NCI-H510A (cell line): ENCODE measurements around the gene TNFRSF4.

ENCODE experiments used
- DNase-seq: peaks from one replicate; lab custom pipeline; 2025; lab: John Stamatoyannopoulos, UW

The TNFRSF4 gene

GRCh38 chr1:1169429-1170214 lies 44.3 kb downstream of the TNFRSF4 start:
- DNase-seq, result no peak

DNA sequence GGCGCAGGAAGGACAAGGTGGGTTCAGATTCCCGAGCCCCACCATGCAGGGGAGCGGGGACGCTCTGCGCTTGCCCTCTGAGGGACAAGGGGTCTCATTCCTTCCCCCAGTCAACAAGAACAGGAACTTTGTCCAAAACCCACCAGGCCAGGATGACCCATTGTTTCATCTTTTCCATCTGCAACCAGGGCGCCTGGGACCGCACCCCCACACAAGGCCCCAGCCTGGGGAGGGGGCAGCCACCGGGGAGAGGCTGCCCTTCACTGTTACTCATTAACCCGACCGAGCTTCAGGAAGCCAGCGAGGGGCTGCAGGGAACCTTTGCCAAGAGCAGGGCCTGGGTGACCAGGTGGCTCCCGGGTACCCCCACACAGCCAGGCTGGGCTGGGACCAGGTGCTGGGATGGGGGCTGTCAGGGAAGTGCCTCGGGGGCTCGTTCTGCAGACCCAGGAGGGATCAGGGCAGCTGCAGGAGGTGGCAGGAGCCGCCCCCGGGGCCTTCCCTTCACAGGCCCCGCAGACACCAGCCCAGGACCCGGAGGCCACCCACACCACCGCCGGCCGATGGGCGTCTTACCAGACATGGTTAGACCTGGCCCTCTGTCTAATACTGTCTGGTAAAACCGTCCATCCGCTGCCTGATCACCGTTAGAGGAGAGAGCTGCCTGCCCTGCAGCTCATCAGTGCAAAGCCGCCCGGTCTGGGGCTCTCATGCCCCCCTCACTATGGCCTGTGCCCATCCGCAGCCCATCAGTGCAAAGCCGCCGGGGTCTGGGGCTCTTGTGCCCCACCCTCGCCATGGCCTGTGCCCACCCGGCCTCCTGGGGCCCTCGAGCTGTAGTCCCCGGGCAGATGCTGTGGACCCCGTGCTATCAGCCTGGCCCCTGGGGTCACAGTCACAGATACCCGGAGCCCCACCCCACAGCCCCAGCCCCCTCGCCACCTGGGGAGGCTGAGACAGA lies 45.2 kb downstream of the TNFRSF4 start:
- DNase-seq, result no peak

- DNase-seq, result no peak
Observed at GRCh38 chr1:1167841-1168450, 46.0 kb downstream of the TNFRSF4 start.

DNA sequence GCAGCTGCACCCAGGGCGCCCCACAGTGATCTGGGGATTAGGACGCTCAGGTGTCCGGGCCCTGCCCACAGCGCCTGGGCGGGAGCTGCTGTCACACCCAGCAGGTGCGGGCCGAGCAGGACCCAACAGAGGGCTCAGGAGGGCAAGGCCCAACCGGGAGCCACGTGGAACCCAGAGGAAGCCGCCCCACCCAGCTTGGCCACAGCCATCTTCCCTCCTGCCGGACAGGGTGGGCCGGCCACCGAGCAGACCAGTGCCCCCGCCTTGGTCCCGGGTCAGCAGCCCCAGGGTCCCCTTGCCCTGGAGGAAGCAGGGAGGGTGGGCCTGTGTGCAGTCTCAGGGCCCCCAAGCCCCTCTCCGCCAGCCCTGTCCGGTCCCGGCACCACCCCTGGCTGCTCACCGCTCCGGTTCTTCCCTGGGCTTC lies 46.5 kb downstream of the TNFRSF4 start:
- no peak for DNase-seq

DNA sequence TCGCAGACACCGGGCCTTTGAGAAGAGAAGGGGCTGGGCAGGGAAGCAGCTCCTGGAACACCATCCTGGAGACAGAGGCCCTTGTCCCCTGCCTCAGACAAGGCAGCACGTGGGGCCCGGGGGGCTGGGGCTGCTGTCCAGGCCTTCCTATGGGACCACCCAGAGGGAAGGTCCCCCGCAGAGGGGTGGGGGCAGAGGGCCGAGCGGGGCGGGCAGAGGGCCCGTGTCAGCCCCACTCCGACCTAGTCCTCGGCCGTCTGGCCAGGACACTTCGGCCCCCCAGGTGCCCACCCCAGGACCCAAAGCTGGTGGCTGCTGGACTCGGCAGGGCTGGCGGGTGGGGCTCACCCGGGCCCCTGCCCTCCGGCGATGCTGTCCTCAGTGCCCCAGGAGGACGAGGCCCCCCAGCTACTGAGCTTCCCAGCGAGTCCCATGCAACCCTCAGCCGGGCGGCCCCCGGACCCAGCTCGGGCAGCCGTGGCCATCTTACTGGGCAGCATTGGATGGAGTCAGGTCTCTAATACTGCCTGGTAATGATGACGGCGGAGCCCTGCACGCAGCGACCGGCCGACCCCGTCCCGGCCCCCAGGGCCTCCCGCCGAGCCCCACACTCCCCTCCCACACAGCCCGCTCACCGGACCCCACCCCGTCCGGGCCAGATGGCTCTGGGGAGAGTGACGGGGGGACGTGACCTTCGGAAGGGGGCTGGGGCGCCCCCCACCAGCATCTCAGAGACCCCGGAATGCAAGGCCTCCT lies 47.1 kb downstream of the TNFRSF4 start:
- DNase-seq, result no peak

GRCh38 chr1:1165900-1166421 lies 48.0 kb downstream of the TNFRSF4 start:
- no peak for DNase-seq

DNA sequence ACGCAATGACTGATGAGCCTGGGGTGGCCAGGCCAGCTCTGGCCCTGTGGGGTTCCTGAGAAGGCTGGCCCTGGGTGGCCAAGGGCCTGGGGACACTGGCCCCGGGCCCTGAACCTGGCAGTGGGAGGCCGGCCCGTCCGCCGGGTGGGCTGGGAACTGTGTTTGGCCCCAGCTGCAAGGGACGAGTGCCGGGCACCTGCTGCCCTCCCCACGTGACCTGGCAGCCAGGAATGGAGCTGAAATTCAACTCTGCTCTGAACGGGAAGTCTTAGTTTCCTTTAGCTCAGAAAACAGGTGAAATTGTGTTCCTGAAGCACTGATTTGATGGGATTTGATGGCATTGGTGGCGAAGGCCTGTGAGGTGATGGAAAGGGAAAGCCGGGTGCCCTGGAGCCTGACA lies 48.5 kb downstream of the TNFRSF4 start:
- peak; percentile 36 for DNase-seq

DNA sequence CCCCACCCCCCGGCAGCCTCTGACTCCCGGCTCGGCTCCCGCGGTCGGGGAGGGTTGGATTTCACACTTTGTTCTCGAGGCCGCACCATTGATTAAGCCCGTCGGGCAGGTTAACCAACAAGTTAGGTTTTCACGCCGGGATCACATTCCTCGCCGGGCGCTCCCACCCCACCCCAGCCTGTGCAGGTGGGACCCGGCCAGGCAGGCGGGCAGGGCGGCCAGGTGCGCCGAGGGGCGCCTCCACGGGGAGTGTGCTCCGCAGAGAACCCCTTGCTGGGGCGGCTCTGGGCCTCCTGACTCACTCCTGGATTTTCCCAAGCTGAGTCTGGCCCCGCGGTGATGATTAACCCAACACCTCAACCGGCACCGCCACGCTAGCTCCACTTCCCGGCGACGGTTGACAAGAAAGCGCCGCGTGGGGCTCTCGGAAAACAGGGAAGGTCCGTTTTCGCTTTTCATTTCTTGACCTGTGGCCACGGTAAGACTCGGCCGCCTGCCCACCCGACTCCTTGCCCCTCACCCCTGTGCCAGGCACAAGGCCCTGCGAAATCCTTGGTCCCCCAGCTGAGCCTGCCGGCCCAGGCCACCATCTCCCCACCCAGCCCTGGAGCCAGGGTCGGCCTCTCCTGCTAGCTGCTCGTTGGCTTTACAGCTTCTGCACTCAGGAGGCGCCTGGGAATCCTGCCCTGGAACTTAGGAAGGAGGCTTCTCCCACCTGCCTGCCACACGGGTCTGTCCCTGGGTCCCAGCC lies 49.1 kb downstream of the TNFRSF4 start:
- DNase-seq, result peak; percentile 58

GRCh38 chr1:1164361-1164700 lies 49.6 kb downstream of the TNFRSF4 start:
- DNase-seq, result no peak

DNA sequence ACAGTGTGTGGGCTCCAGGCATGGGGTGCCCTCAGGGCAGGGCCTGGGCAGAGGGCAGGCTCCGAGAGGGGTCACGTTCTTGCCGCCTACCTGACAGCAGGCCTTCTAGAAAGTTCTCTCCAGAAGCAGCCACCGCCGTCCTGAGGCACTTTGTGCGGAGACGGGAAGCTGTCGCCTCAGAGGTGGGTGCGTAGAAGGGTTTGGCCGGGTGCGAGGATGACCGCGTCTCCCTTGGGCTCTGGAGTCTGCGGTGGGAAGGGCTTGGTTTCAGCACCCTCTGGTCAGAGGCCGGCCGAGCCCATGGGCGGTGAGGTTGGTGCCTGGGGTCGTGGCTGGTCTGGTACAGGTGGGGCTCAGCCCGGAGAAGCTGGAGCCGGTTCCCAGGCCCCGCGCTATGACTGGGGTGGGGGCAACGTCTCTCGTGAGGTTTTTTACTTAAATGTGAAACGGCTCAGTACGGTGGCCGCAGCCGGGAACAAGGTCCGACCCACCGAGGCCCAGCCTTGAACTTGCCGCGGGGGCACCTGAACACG lies 50.3 kb downstream of the TNFRSF4 start:
- peak; percentile 80 for DNase-seq

- peak; percentile 100 for DNase-seq
Observed at GRCh38 chr1:1162597-1163537, 51.1 kb downstream of the TNFRSF4 start.

- no peak for DNase-seq
Observed at GRCh38 chr1:1161683-1162079, 52.3 kb downstream of the TNFRSF4 start.
